Uterus (tissue), 4 donors: Measurements from ENCODE around the gene HASPIN. TPM values are rescaled to one million over a fixed set of nuclear protein-coding genes. Genes with fewer than 3 reads are reported as not detected.

Source experiments
- DNase-seq, 2 donors: peaks; one replicate each; pipeline ENCODE4 v3.0.0-alpha.2; 2019 to 2020
- H3K27ac ChIP-seq, 2 donors: fragments of 200-600 bp; sonication (generic); 1 replicate in 1 of 2; 2 replicates in 1 of 2; pipeline ENCODE4 v1.5.1; 2016 to 2018
- H3K27me3 ChIP-seq, 2 donors: fragments of 200-600 bp; sonication (generic); one replicate each; pipeline ENCODE4 v1.5.1; 2018 to 2019; ENCODE audit warnings: control low read depth in 1 of 2
- H3K36me3 ChIP-seq, 2 donors: fragments of 200-600 bp; sonication (generic); one replicate each; pipeline ENCODE4 v1.5.1; 2019; ENCODE audit warnings: control low read depth in 1 of 2
- H3K4me1 ChIP-seq, 2 donors: fragments of 200-600 bp; sonication (generic); one replicate each; pipeline ENCODE4 v1.5.1; 2018 to 2019; ENCODE audit warnings: control low read depth in 1 of 2
- H3K4me3 ChIP-seq, 2 donors: fragments of 200-600 bp; sonication (generic); 1 replicate in 1 of 2; 2 replicates in 1 of 2; pipeline ENCODE4 v1.5.1; 2018 to 2019; ENCODE audit warnings: mild to moderate bottlenecking in 1 of 2
- H3K9me3 ChIP-seq, 2 donors: fragments of 200-600 bp; sonication (generic); one replicate each; pipeline ENCODE4 v1.5.1; 2019; ENCODE audit warnings: control low read depth in 1 of 2
- CTCF ChIP-seq, 4 experiments: fragments of 200-600 bp in 2 of 4; fragments of 450-650 bp in 2 of 4; sonication (generic) in 2 of 4; IDR thresholded peaks; one replicate each; pipeline ENCODE4 v1.5.1; 2016 to 2019; ENCODE audit warnings: antibody characterized with exemption in 4 of 4, mild to moderate bottlenecking in 2 of 4, moderate library complexity in 1 of 4
- POLR2A ChIP-seq, 2 donors: fragments of 450-650 bp; IDR thresholded peaks; one replicate each; pipeline ENCODE4 v1.6.1; 2016; ENCODE audit warnings: antibody characterized with exemption in 2 of 2, mild to moderate bottlenecking in 1 of 2, moderate library complexity in 1 of 2
- intact Hi-C: fragments of 100-400 bp; cut with DNase I; formaldehyde crosslinking; loops from one replicate; pipeline ENCODE4 v1.15.1; 2023; ENCODE audit warnings: low total_unique reads
- total RNA-seq, 4 donors: library from RNA; depleted of rRNA in 3 of 4; stranded (reverse); fragments of >200 nt in 3 of 4; gene quantifications; one replicate each; pipeline versions ENCODE4 v1.1.0 to v1.2.4, GENCODE V29; 2014 to 2023
- donor health status: DM: yes; HTN: yes; CAD: no.

HASPIN gene
- total RNA-seq, 4 donors from 2014 or later, result 2.0 TPM; not detected in 3

GRCh38 chr17:3679531-3680126 is 44.1 kb upstream of the HASPIN start:
- Histone ChIP-seq H3K27ac (no peak overlapping the region), H3K27me3 (no peaks in the 10 kb centered on the region), H3K36me3 (no peaks in the 10 kb centered on the region), H3K9me3 (no peaks in the 10 kb centered on the region), H3K4me3 (no peak overlapping the region), H3K4me1 (no peaks in the 10 kb centered on the region)
- intact Hi-C loops, result no loop called here
- no peak for DNase-seq
- TF ChIP-seq POLR2A (IDR thresholded peaks at IDR 0.05) (no peak), CTCF (IDR thresholded peaks at IDR 0.05) (no peak)

- DNase-seq, result no peak
- H3K27ac ChIP-seq, result no peak overlapping the region
- no peaks in the 10 kb centered on the region for H3K9me3 ChIP-seq
- intact Hi-C loops, result no loop called here
- no peaks in the 10 kb centered on the region for H3K27me3 ChIP-seq
- no peaks in the 10 kb centered on the region for H3K4me1 ChIP-seq
- H3K4me3 ChIP-seq, result no peak overlapping the region
- TF ChIP-seq POLR2A (IDR thresholded peaks at IDR 0.05), result no peak
- H3K36me3 ChIP-seq, result no peaks in the 10 kb centered on the region
These were observed 42.6 kb upstream of the HASPIN start for GRCh38 chr17:3681057-3681456.

GRCh38 chr17:3681565-3681964 is 42.1 kb upstream of the HASPIN start:
- no peak overlapping the region for H3K27ac ChIP-seq
- DNase-seq, result no peak
- TF ChIP-seq POLR2A (IDR thresholded peaks at IDR 0.05), result no peak
- TF ChIP-seq CTCF (IDR thresholded peaks at IDR 0.05), result no peak
- no peaks in the 10 kb centered on the region for H3K9me3 ChIP-seq
- H3K4me3 ChIP-seq, result no peak overlapping the region
- intact Hi-C loops, result no loop called here
- H3K36me3 ChIP-seq, result no peaks in the 10 kb centered on the region
- no peaks in the 10 kb centered on the region for H3K27me3 ChIP-seq
- H3K4me1 ChIP-seq, result no peaks in the 10 kb centered on the region

- no peaks in the 10 kb centered on the region for H3K27me3 ChIP-seq
- H3K9me3 ChIP-seq, result no peaks in the 10 kb centered on the region
- no peak for DNase-seq
These were observed 41.7 kb upstream of the HASPIN start for GRCh38 chr17:3682033-3682432.

DNA sequence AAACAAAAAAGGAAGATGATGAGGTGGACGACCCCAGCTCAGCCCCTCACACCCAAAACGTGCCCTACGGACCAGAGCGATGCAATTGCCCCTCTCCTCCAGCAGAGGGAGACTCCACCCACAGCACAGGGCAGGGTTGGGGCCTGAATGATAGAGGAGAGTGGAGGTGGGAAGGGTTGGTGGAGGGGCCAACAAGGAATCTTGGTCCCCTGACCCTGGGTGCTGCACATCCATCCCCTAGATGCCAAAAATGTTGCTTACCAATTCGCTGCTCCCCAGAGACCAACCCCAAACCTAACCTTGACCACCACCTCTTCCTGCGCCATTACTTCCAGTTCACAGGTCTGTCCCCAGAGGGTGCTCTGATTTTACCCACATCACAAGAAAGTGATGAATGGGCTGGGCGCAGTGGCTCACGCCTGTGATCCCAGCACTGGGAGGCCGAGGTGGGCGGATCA is 40.6 kb upstream of the HASPIN start:
- Histone ChIP-seq H3K4me1 (no peaks in the 10 kb centered on the region), H3K4me3 (no peak overlapping the region), H3K36me3 (no peaks in the 10 kb centered on the region), H3K9me3 (no peaks in the 10 kb centered on the region), H3K27ac (no peak overlapping the region), H3K27me3 (no peaks in the 10 kb centered on the region)
- no peak for DNase-seq
- intact Hi-C loops, result no loop called here
- TF ChIP-seq CTCF (IDR thresholded peaks at IDR 0.05) (peak; percentile 42 to 59 (median 50)), POLR2A (IDR thresholded peaks at IDR 0.05) (no peak)

More at GRCh38 chr17:3682033-3682432, 41.7 kb upstream of the HASPIN start:
- no peak for TF ChIP-seq CTCF (IDR thresholded peaks at IDR 0.05)
- intact Hi-C loops, result no loop called here
- Histone ChIP-seq H3K4me3 (no peak overlapping the region), H3K27ac (no peak overlapping the region), H3K4me1 (no peaks in the 10 kb centered on the region), H3K36me3 (no peaks in the 10 kb centered on the region)

- no peaks in the 10 kb centered on the region for H3K4me1 ChIP-seq
- no peaks in the 10 kb centered on the region for H3K36me3 ChIP-seq
- no peaks in the 10 kb centered on the region for H3K9me3 ChIP-seq
- H3K27me3 ChIP-seq, result no peaks in the 10 kb centered on the region
- H3K4me3 ChIP-seq, result no peak overlapping the region
- DNase-seq, result no peak
- intact Hi-C loops, result no loop called here
- TF ChIP-seq CTCF (IDR thresholded peaks at IDR 0.05) (no peak), POLR2A (IDR thresholded peaks at IDR 0.05) (no peak)
- H3K27ac ChIP-seq, result no peak overlapping the region
These were observed 38.5 kb upstream of the HASPIN start for GRCh38 chr17:3685174-3685573.
